SH-SY5Y (cell line): ENCODE data around the gene IKZF1.

ENCODE experiments used
- GATA2 ChIP-seq: IDR thresholded peaks from 2 replicates; pipeline ENCODE4 v1.6.1; 2011; ENCODE audit warnings: mild to moderate bottlenecking, low read depth, low read length
- GATA3 ChIP-seq: IDR thresholded peaks from 2 replicates; pipeline ENCODE4 v1.6.1; 2011; ENCODE audit warnings: low read depth, mild to moderate bottlenecking, low read length, moderate library complexity

IKZF1 gene

DNA sequence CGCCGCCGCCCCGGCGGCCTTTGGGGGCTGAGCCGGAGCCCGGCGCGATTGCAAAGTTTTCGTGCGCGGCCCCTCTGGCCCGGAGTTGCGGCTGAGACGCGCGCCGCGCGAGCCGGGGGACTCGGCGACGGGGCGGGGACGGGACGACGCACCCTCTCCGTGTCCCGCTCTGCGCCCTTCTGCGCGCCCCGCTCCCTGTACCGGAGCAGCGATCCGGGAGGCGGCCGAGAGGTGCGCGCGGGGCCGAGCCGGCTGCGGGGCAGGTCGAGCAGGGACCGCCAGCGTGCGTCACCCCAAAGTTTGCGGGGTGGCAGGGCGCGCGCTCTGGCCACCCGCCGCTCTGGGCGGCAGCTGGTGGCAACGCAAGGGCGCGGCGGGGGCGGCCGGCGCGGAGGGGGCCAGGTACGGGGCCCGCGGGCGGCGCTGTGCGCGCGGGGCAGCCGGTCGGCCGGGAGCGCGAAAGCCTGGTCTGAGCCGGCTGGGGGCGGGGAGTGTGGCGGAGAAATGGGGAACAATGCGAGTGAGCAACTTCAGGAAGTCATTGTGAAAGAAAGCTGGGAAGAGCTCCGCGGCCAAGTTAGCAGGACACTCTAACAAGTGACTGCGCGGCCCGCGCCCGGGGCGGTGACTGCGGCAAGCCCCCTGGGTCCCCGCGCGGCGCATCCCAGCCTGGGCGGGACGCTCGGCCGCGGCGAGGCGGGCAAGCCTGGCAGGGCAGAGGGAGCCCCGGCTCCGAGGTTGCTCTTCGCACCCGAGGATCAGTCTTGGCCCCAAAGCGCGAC, at the start of gene IKZF1:
Gene IKZF1, plus strand, starts transcription at position 588 of the 782 bp plus-strand sequence. CDS start 14,346 bp downstream, outside the sequence.
- TF ChIP-seq GATA2 (no peak), GATA3 (no peak)

GRCh38 chr7:50261593-50261992, 42.9 kb upstream of the IKZF1 start:
- peak; percentile 60; the same call in 1 of the 2 replicates for TF ChIP-seq GATA2
- TF ChIP-seq GATA3 = peak; percentile 58

DNA sequence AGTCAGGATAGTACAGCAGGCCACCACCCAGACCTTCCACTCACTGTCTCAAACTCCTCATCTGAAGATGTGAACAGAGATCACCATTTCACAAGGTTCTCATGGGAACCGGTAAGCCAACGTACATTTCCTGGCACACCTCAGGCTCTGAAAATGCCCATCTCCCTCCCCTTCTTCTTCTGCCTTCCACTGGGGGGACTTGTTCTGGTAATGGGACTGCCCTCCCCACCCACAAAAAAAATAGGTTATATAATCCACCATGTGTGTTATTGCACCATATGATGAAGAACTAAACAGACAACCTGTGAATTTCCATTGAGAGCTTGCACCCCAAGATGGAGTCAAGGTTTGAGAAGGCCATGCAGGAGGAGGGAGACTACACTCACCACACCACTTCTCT, 42.1 kb upstream of the IKZF1 start:
- no peak for TF ChIP-seq GATA3

DNA sequence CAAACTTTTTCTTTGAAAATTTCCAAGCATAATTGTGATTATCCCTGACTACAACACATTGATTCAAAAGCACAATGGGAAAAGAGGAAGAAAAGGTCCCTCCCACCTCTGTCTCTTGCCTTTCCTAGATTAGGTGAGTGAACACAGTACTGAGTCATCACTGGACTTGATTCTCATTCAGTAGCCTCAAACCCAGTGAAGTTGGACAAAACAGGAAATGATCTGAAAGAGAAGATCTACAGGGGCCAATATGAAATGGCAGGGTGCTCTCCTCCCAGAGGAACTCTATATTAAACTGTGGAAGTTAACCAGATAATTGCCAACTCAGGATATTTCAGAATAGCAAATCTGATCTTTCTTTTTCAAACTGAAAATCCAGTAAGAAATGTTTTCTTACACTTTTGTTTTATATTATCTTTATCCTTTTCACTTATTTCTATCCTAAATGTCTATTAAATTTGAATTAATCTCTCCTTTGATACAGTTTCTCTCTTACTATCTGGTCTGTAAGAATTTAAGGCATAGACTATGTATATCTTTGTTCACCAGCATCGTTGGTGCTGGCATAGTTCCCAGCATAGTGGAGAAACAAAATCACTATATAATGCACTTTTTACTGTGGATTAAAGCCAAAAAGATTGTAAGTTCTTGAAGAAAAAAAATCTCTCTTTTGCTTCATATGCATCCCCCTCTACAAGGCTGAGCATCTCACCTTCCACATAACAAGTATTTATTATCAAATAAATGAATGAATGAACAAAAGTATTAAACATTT, 41.4 kb upstream of the IKZF1 start:
- TF ChIP-seq GATA2 = no peak
- TF ChIP-seq GATA3 = no peak

- no peak for TF ChIP-seq GATA2
- TF ChIP-seq GATA3 = no peak
Observed at GRCh38 chr7:50264908-50265307, 39.6 kb upstream of the IKZF1 start.

DNA sequence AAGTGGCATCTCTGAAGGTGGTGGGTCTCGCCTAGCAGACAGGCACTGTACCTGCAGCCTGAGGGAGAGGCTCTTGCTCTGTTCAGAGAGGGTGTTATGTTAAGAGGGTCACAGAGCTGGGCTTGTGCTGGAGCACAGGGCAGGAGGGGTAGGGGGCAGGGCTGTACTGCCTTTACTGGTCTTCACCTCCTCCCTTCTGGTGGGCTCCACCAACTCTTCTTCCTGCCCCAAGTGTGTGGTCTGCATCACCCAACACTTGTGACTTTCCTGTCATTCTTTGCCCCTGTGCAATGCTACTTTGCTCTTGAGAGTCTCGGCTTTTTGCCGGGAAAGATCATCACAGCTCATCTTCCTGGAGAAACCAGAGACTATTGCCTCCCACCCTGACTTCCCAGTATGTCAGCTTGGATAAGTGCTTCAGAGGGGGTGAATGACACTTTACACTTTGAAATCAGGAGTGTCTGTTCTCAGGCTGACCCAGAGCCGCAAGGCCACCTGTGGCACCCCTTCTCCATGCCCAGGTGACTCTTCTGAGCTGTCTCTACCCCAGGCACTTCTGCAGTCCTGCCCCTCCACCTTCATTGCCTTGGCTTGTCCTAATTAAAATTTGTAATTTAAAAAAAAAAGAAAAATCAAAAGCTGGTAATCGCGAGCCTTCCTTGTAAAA, 38.4 kb upstream of the IKZF1 start:
- TF ChIP-seq GATA3 = no peak
- no peak for TF ChIP-seq GATA2

DNA sequence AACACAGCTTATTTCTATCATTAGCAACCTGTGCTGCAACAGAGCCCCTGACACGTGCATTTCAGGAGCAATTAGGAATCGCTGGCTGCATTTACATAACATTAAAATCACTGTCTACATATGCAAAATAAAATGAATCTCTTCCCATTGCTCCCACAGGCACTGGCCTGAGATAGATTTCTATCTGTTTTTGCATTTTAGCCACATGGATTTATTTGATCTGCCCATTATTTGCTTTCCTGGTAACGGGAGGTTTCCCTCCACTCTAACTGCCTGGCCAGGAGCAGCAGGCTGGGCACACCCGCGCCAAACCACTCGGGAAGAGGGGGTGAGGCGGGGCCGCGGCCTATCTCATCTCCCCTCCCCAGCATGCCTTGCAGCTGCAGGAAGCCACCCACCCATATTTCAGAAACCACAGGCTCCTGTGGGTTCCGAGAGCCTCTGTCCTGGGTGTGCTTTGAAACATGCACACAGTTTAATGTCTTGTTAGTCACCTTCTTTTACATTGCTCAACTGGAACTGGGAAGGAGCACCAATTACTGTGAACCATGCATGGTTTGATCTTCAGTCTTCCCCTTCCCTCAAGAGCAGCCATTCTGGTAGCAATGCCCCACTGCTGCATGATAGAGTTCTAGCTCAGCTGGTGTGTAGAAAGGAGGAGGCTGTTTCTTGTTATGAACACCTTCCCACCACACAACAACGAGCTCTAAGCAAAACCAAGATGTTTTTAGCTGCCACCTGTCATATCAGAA, 37.7 kb upstream of the IKZF1 start:
- TF ChIP-seq GATA3 (no peak), GATA2 (no peak)

- TF ChIP-seq GATA3 (no peak), GATA2 (no peak)
Observed at GRCh38 chr7:50267525-50268041, 36.9 kb upstream of the IKZF1 start.

GRCh38 chr7:50268223-50268622, 36.3 kb upstream of the IKZF1 start:
- no peak for TF ChIP-seq GATA2
- no peak for TF ChIP-seq GATA3

DNA sequence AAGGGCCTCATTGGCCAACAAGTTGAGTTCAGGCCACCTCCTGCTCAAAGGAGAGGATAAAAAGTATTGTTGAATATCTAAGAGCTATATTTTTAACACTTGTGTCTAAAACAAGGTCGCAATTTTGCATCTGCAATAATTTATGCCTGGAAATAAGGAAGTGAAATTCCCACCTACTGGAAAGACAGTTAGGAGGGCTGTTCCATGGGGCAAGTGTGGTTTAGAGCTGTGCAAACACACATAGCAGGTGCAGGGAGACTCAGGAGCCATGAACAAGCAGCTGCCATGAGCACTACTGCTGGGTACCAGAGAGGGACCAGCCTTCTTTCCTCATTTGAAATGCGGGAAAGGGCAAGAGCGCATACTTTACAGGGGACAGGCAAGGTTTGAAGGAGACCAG, 35.5 kb upstream of the IKZF1 start:
- TF ChIP-seq GATA2 (no peak), GATA3 (no peak)

GRCh38 chr7:50270531-50271018, 33.9 kb upstream of the IKZF1 start:
- TF ChIP-seq GATA3 = no peak
- TF ChIP-seq GATA2 = no peak

DNA sequence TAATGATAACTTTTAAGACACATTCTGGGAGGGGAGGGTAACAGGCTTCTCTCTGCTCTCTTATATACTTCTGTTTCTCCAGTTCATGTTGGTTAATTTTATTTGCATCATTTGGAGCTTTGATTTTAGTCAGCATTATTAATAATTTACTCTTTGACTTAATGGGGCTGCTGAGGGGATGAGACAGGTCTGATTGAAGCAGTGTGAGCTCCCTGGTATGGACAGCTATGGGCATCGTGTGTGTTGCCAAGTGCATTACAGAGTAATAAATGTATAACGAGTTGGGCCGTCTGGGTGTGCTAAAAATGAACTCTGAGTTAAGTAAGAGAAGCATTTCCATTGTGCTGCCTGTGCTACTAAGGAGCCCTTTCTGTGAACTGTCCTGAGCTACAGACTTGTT, 31.7 kb upstream of the IKZF1 start:
- TF ChIP-seq GATA2 = no peak
- TF ChIP-seq GATA3 = no peak

GRCh38 chr7:50273301-50273700, 31.2 kb upstream of the IKZF1 start:
- TF ChIP-seq GATA3 (no peak), GATA2 (no peak)
